ENCODE measurements around the gene SYS1.

- no peak for TF ChIP-seq CTCF (IDR thresholded peaks at IDR 0.05)
- no peak for TF ChIP-seq POLR2A (IDR thresholded peaks at IDR 0.05)
- TF ChIP-seq POLR2AphosphoS5 (IDR thresholded peaks at IDR 0.05): no peak
Observed at GRCh38 chr20:45412653-45413052, 49.7 kb downstream of the SYS1 start.

Data from prostate gland (tissue), 2 donors.